Mammary epithelial cell (primary cell): ENCODE data around the gene CSF2RB.

Experiments used
- CTCF ChIP-seq, 2 donors: IDR thresholded peaks in 1 of 2; conservative IDR thresholded peaks in 1 of 2; 2 replicates each; pipeline ENCODE4 v1.5.1; 2011 to 2012; ENCODE audit warnings: inconsistent platforms in 2 of 2, low read length in 2 of 2, mild to moderate bottlenecking in 2 of 2, control low read depth in 1 of 2, low read depth in 1 of 2; ENCODE audit not compliant: insufficient read depth in 1 of 2; ENCODE audit errors: extremely low read depth in 1 of 2
- EZH2 ChIP-seq: IDR thresholded peaks from 2 replicates; pipeline ENCODE4 v1.6.1; 2012; ENCODE audit warnings: low read length, inconsistent platforms, borderline replicate concordance

DNA sequence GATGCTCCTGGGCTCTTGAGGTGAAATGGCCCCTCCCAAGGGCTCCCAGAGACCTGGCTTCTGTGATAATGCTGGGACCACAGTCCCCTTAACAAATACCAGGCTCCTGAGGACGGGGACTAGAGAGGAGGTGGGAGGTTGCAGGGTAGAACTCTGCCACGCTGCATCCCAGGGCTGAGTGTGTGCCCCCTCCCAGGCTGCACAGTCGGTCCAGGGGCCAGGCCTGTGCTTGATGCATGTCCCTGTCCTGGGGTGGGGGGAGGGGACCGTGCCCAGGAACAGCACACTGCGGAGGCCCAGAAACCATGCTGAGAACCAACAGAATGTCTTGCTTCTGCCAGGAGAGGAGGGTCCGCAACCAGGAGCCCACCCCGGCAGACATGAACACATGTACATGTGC is 9.3 kb downstream of the CSF2RB start:
- TF ChIP-seq CTCF (conservative IDR thresholded peaks at IDR 0.05 in 1 of 2, IDR thresholded peaks at IDR 0.05 in 1 of 2; ENCODE audit: extremely low read depth in 1 of 2, insufficient read depth in 1 of 2, low read depth in 1 of 2, low read length in 2 of 2) (no peak), EZH2 (no peak)
